Upper lobe of left lung (tissue), 4 donors: Measurements from ENCODE around the gene FER1L5.

Experiments used
- CTCF ChIP-seq, 6 experiments: fragments of 450-650 bp in 4 of 6; fragments of 200-600 bp in 2 of 6; sonication (generic) in 2 of 6; IDR thresholded peaks; one replicate each; pipeline ENCODE4 v1.5.1; 2016 to 2019; ENCODE audit warnings: antibody characterized with exemption in 6 of 6
- EP300 ChIP-seq, 4 donors: sonication (generic); formaldehyde crosslinking; IDR thresholded peaks; one replicate each; pipeline ENCODE4 v1.5.1; 2017; ENCODE audit warnings: antibody characterized with exemption in 4 of 4, control low read depth in 2 of 4

DNA sequence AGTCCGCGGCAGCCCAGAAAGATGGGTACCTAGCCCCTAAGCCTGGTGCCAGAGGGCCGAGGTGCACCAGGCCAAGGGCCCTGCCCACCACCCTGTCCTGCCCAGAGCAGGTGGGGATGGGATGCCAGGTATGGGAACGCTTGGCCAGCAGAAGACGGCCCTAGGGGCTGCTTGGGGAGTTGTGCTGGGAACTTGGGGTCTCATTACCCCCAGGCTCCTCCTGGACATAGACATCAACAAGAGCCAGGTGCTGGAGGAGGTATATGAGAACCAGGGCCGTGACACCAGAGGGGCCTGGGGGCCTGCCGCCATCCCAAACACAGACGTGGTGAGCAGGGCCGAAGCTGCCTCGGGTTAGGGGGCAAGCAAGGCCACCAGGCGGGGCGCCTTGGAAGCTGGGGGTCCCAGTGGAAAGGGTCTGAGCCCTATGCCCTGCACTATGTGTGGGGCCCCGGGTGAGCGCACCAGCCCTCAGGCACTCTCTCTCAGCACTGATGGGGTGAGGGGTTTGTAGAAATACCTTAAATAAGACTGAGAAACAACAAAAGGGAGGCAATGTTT lies 46.9 kb downstream of the FER1L5 start:
- TF ChIP-seq CTCF (IDR thresholded peaks at IDR 0.05) (no peak), EP300 (IDR thresholded peaks at IDR 0.05) (no peak)
